Activated CD8-positive, alpha-beta memory T cell treated with anti-CD3 and anti-CD28 coated beads, Interleukin-2, amount 50 U/mL, for 24 hours (primary cell): Measurements from ENCODE around the gene CSPG4.
A peak's percentile ranks its signal among the peaks of the same experiment; 100 is the strongest.
"Not testable (repeated sequence)": the region's sequence is repeated elsewhere in the genome, so short reads cannot be mapped to it uniquely, and the experiment has no call there.

Source experiments
- DNase-seq: peaks from one replicate; pipeline ENCODE4 v3.0.0-alpha.2; 2020; ENCODE audit errors: extremely low read depth

Gene CSPG4

GRCh38 chr15:75648156-75649000 lies 64.3 kb downstream of the CSPG4 start:
- DNase-seq = no peak

DNA sequence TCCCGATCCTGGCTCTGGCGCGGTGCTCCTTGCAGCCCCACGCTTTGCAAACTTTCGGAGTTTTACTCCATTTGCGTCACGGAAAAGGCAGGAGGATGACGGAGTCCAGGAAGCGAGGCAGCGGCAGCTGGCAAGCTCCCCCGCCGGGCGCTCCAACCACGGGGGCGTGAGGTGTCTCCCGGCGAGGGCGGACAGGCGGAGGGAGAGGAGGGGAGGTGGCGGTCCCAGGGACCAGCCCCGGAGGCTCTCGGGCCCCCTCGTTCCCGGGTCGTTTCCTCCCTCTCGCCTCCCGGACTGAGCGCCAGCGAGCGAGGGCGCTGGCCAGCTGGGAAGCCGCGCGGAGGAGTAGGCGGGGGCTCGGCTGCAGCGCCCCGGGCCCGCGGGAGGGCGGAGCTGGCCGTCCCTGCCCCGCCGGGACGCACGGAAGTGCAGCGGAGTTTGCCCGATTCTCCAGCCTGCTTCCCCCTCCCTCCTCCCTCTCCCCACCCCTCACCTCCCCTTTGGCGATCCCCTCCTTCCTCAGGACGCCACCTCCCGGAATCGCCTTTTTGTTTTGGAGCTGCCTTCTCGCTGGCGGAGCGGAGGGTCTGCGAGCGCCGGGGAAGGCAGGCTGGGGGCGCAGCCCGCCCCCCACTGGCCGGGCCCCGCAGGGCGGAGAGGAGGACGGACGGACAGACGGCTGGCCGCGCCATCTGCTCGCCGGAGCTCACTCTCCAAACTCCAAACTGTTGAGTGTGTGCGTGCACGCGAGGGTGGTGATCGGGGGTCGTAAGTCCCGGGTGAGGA lies 65.1 kb downstream of the CSPG4 start, which contains the start of gene SNX33:
TSS of gene SNX33 (plus strand) at position 543 of the 786 bp plus-strand sequence. CDS start 1,191 bp downstream, outside the sequence.
- no peak for DNase-seq

DNA sequence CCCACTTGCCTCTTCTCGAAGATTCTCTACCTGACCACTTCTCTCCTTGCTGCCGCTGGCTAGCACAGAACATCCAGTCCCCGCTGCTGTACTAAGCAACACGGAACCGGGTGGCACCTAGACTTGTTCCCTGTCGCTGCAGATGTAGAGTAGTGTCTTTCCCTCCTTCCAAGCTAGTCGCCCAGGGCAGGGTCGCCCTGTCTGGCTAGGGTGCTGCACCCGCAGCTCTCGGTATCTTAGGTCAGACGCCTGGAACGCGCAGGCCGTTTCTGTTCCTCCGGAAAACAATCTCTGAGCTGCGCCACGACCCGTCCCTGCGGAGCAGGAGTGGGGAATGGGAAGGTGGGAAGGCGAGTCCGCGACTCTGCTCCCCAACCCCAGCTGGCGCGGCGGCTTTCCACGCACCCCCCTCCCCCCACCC lies 65.7 kb downstream of the CSPG4 start:
- no peak for DNase-seq

DNA sequence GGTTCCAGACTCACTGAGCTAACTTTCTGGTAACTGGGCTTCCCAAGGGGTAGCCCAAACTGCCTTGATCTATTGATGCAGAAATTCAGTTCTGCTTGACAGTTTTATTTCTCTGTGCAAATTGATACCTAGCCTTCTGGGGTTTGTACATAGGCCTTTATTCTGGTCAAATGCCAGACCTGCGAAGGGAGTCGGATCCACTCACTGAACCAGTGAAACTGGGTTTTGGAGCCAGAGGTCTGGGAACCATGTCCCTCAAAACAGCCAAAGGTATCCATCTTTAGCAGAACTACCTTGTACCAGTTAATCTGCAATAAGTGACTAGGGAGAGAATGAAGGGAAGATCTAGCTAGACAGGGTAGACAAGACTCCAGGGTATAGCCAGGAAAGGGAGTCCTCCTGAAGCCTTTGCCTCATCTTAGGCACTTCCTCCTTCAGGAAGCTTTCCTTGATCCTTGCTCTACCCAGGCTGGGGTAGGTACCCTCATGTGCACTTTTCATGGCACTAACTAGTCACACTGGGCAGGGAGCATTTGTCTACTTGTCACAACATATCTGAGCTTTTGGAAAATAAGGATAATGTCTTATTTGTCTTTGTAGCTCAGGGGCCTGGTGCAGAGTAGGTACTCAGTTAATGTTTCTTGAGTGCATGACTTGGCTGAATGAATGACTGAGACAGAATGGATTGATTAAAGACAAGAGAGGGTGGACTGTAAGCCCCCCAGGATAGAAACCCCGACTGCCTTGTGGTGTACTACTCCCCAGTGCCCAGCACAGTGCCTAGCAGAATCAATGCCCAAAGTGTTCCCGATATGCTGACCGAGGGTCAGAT lies 66.3 kb downstream of the CSPG4 start:
- DNase-seq = no peak

GRCh38 chr15:75644376-75644775 lies 68.3 kb downstream of the CSPG4 start:
- no peak for DNase-seq

DNA sequence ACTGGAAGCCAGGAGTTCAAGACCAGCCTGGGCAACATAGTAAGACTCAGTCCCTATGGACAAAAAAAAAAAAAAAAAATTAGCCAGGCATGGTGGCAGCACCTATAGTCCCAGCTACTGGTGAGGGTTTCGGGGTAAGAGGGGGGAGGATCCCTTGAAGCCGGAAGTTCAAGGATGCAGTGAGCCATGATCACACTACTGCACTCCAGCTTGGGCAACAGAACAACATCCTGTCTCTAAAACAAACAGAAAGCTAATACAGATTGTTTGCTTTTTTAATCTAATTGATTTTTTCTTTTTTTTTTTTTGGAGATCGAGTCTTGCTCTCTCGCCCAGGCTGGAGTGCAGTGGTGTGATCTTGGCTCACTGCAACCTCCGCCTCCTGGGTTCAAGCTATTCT lies 71.0 kb downstream of the CSPG4 start:
- no peak for DNase-seq

DNA sequence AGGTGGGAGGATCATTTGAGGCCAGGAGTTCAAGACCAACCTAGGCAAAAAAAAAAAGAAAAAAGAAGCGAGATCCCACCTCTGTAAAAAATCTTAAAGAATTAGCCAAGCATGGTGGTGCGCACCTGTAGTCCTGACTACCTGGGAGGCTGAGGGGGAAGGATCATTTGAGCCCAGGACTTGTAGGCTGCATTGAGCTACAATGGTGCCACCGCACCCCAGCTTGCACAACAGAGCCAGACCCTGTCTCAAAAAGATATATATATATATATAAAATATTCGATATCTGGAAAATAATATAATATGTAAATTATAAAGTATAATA lies 71.5 kb downstream of the CSPG4 start:
- no peak for DNase-seq

- DNase-seq = no peak
Measured at GRCh38 chr15:75640483-75641178, 72.0 kb downstream of the CSPG4 start.

DNA sequence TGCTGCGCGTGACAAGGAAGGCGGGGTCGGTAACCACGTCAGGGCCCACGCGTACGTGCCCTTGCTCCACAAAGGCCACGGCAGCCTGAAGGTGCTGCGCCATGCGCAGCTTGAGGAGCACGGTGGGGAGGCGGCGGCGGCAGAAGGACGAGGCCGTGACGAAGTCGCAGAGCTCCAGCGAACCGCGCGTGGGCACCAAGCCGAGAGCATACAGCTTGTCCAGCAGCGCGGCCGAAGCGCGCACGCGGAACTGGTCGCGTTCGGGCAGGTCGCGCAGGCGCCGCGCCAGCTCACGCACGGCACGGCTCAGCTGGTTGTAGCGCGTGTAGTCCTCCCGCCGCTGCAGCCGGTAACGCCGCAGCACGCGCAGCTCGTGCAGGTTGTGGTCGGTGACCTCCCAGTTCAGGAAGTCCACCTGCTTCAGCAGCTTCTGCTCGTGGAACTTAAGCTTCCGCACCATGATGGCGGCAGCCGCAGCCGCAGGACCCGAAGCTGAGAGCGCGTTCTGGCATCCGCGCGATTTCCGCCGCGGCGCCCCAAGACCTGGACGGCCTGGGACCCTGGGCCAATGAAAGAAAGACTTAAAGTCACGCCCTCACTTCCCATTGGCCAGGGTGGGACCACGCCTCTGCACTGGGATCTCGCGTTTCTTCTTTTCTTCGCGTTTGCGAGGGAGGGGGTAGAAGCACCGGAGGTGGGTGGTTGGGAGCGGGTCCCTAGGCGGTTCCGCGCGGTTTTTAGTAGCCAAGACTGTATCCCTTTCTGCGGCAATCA lies 72.8 kb downstream of the CSPG4 start, which contains the start of gene IMP3:
TSS of gene IMP3 (minus strand) at position 516 of the 774 bp plus-strand sequence. CDS start at position 460, 56 bp downstream.
- peak; percentile 89 for DNase-seq

- DNase-seq = no peak
Measured at GRCh38 chr15:75639191-75639708, 73.4 kb downstream of the CSPG4 start.

DNA sequence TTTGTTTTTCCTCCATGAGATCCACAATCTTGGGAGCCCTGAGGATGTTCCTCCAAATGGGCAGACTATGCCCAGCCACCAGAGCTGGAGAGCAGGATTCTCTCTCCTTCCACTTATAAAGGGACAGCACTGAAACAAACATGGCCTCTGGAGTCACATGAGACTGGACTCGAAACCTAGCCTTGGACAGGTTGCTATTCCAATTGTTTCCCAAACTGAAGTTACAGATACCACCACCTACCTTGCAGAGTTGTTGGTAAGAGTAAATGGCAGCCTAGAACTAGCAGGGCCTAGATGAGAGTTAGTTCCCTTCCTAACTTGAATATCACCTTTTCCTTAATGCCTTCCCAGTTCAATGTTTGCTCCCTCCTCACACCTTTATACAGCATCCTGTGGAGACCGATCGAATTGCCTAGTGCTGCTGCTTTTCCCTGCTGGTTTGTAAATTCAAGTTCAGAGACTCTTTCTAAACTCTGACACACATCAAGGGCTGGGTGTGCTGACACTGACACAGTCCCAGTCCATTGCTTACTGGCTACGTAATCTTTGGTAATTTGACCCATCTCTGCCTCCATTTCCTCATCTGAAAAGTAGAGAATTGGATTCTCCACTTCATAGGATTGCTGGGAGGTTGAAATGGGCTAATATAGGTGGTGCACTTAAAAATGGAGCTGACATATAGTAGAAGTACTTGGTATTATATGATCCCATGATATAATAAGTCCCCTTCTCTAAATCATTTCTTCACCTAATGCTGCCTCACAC lies 75.2 kb downstream of the CSPG4 start:
- no peak for DNase-seq

- DNase-seq = no peak
Measured at GRCh38 chr15:75636026-75636425, 76.6 kb downstream of the CSPG4 start.

DNA sequence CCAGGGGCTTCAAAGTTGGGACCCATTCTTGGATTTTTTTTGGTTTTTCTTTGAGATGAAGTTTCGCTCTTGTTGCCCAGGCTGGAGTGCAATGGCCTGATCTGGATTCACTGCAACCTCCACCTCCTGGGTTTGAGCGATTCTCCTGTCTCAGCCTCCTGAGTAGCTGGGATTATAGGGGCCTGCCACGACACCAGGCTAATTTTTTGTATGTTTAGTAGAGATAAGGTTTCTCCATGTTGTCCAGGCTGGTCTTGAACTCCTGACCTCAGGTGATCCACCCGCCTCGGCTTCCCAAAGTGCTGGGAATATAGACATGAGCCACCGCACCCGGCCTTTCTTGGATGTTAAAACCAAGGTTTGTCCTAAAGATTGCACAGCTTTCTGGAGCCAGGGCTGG lies 78.7 kb downstream of the CSPG4 start:
- not testable (repeated sequence) for DNase-seq

DNA sequence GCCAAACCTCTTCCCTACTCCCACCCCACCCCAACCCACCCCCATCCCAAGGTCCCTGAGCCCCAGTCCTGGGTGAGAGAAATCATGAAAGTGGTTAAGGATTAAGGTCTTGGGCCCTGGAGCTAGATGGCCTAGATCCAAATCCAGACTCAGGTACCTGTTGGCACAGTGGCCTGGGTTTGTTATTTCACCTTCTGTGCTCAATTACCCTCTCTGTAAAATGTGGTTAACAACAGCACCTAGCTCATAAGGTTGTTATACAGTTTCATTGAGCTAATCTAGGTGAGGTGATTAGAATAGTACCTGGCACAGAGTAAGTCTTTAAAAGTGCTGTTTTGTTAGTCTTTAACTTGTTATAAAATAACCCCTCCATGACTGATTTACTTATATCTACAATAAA lies 80.7 kb downstream of the CSPG4 start:
- no peak for DNase-seq

DNA sequence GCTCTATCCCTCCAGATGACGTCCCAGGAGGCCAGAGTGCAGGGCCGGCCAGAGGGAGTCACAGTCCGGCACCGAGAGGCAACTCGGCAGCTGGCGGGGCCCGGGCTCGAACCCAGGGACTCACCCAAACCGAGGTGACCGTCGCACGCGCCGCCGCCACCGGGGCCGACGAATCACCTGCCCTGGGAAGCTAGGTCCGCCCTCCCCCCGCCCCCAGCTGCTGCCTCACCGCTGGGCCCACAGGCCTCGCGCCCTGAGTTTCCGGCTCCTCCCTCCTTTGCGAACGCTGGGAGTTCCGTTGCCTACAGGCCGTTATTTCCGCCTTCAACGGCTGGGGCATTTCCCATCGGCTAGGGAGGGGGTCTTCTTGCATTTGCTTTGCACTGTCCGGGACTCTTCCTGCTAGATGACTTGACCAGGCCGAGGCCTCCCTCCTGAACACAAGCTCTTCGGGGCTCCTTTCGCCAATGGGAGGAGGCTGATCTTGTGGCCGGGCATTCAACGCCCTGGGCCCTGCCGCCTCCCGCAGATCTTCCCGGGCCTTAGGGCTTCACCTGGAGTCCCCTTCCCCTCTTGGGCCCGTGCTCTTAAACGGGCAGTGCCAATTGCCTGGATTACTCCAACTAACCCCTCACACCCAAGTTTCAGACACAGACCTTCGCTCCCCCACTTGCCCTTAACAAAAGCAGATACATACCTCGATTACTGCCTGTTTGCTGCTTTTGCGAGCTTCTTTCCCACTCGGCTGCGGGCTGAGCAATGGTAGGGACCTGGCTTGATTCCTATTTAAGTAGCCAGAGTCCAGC lies 86.9 kb downstream of the CSPG4 start, which contains the start of gene SNUPN:
TSS of gene SNUPN (minus strand) at position 184 of the 806 bp plus-strand sequence. CDS start 4,674 bp downstream, outside the sequence.
- peak; percentile 86 for DNase-seq
